Activated CD4-positive, alpha-beta T cell treated with anti-CD3 and anti-CD28 coated beads for 24 hours (primary cell): ENCODE data around the gene EFL1.
"Not testable (repeated sequence)": the region's sequence is repeated elsewhere in the genome, so short reads cannot be mapped to it uniquely, and the experiment has no call there.

ENCODE experiments used
- DNase-seq, 2 donors: peaks; one replicate each; pipeline ENCODE4 v3.0.0-alpha.2; 2020; ENCODE audit warnings: low read depth in 2 of 2

The EFL1 gene

DNA sequence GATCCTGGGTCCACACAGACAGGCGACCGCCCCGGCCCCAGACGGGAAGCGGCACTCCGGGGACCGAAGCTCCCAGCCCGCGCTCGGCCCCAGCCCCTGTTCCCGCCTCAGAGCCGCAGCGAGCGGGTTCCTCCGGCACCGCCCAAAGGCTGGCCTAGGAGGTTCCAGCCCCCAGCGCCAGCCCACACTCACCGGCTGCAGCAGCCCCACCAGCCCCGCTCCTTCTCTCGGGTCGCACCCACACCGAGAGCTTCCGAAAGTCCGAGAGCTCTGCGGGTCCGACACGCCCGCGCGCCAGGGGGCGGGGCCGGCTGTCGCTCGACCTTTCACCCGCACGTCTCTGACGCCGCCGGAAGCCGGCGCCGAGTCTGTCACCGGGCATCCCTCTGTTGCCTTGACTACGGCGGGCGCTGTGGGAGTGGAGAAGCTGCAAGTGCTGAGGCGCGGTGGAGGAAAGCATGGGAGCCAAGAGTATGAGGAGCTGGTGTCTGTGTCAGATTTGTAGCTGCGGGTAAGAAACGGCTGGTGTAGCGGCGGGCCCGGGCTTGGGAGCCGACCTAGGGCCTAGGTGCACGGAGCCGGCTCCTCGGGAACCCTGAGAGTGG, at the start of gene EFL1, which contains the start of gene SAXO2:
Gene EFL1, minus strand, starts transcription at position 313 of the 605 bp plus-strand sequence. CDS start 956 bp downstream, outside the sequence.
Gene SAXO2, plus strand, starts transcription at position 397 of the 605 bp plus-strand sequence. Its CDS starts 62 bp downstream, at position 459.
- DNase-seq, result peak; percentile 77 to 95

DNA sequence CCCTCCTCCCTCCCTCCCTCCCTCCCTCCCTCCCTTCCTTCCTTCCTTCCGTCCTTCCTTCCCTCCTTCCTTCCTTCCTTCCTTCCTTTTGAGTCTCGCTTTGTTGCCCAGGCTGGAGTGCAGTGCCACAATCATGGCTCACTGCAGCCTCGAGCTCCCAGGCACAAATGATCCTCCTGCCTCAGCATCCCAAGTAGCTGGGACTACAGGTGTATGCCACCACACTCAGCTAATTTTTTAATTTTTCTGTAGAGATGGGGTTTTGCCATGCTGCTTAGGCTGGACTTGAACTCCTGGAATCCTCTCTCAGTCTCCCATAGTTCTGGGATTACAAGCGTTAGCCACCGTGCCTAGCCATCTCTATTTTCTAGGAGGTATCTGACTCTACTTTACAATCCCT, 48.8 kb upstream of the EFL1 start:
- DNase-seq, result not testable (repeated sequence)

DNA sequence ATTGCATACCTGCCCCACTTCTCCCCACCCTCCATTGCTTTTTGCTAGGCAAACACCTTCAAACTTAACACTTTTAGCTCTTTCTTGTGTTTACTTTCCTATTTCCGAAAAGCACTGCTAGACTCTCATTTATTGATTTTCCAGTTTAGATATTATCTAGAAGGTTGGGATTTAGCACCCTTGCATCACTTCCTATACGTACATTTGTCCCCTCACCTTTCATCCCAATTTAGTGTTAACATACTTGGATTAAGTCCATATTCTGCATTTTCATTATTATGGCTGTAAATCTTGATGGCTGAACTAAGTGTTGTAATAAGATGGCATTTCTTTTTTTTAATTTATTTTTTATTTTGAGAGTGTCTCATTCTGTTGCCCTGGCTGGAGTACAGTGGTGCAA, 47.3 kb upstream of the EFL1 start:
- no peak for DNase-seq

DNA sequence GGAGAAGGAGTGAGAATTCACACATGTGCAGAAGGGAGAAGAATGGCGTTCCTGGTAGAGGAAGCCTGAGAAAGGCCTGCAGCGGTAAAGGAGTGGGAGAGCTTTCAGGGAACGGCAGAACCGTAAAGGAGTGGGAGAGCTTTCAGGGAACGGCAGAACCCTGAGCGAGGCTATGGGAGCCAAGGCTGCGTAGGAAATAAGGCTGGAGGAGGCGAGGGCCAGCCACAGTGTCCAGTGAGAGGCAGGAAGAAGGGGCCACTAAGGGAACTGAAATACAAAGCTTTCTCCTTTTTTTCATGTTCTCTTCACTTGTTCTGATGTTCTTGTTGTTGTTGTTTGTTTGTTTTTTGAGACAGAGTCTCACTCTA, 45.2 kb upstream of the EFL1 start:
- no peak for DNase-seq

DNA sequence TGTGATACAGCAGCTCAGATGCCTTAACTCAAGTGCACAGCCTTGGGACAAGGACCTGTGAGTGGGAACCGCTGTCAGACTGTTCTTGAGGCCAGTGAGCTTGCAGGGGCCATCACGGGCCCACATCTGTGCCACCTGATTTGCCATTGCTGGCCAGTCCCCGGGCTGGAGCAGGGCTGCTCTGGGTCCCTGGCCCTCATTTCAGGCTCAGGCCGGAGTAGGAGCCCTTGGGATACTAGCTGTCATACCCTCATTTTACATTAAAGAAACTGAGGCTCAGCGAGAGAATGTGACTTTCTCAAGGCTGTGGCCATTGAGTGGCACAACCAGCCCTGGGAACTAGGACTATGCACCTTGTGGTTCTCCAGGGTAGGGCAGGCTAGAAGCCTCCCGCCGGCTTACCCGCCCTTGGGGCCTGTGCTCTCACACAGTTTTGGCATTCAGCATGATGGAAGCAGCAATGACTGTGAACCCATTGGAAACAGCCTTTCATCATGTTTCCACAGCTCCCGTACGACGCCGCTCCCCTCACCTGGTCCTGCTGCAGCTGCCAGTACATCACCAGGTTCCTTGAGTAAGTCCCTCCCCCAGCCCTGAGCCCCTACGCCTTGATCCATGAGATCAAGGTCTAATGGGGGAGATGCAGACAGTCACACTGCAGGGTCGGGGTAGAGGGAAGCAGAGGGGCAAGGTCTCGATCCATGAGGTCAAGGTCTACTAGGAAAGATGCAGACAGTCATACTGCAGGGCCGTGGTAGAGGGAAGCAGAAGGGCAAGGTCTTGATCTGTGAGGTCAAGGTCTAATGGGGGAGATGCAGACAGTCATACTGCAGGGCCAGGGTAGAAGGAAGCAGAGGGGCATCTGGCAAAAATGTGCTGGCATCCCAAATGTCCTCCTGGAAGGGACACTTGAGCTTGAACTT, 44.5 kb upstream of the EFL1 start:
- no peak for DNase-seq

DNA sequence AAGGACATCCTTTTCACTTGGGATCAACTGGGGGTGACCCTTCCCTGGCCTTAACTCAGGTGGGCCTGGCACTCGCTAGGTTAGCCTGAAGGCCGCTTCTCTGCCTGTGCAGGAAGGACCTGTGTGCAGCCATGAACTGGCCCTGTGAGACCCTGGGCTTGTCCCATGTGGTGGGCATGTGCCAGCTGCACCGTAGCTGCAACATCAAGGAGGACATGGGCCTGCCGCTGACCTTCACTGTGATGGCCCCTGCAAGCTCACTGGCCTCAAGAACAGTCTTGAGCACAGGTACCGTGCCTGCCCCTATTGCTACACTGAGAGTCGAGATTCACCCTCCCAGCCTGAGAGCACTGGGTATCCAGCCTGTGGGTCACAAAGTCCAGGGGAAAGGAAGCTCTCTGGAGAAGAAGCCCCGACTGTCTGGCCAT, 43.1 kb upstream of the EFL1 start:
- DNase-seq, result no peak

DNA sequence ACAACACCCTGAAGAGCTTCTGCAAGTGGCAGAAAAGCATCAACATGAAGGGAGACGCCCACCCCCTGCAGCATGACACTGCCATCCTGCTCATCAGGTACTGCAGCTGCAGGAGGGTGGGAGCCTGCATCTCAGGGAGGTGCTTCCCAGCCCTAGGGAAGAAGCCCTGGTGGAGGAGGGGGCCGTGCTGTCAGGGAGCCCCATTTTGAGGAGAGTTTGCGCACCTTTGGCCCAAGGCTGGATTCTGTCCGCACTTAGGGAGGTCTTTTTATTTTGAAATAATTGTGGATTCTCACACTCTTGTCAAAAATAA, 42.2 kb upstream of the EFL1 start:
- DNase-seq, result no peak

DNA sequence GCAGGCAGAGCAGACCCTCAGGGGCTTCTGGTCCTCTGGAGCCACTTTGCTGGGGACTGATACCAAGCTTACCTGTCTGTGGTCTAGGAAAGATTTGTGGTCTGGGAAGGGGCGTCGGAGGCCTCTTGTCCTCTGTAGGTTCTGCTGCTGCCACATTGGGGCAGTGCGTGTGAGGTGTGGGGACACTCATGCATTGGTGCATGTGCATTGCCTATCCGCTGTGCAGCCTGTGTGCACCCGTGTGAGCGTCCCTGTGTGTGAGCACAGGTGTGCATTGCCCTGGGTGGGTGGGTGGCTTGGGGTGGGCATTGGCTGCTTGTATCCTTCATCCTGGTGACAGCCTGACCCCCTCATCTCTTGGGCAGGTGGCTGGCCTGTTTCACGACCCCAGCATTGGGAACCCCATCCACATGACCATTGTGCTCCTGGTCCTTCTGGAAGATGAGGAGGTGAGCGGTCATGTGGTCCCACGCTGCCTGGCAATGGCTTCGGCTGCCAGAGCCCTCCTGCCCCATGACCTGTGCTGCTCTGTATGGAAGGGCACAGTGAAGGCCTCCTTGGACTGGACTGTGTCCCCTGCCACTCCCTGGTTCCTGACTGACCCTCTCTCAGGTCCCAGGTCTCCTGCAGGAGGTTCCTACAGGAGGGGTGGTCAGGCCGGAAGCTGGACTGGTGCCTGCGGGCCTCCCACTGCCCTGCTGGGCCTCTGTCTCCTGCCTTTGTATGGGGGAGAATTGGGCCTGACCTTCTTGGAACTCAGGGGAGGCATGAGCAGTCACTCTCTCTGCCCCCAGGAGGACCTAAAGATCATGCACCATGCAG, 41.6 kb upstream of the EFL1 start:
- DNase-seq, result no peak

DNA sequence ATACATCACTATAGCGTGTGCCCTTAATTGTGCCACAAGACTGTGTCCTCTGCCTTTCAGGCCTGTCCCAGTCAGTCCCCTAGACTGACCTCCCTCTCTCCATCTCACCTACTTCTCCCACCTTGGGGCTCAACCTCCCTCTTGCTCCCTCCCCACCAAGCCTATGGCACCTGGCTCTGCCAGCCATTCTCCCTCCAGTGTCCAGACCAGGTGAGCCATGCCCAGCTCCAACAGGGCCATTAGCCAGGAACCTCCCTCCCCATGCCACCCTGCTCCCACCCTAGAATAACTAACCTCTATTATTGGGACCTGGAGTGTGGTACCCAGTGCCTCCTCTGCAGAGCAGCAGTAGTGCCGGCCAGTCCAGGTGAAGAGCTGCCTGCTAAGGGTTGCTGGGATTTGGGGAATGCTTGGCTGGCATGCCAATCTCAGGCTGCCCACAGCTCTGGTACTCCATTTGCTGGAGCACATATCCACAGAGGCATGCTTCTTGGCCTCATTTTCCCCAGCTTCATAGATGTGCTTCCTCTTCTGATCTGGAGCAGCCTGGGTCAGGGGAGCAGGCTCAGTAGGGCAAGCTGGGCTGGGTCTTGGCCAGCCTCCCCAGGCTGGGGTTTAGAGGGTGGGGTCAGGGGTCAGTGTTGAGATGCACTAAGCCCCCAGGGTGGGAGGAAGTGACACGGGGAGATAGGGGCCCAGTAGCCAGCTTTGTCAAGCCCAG, 38.9 kb upstream of the EFL1 start:
- DNase-seq, result no peak

DNA sequence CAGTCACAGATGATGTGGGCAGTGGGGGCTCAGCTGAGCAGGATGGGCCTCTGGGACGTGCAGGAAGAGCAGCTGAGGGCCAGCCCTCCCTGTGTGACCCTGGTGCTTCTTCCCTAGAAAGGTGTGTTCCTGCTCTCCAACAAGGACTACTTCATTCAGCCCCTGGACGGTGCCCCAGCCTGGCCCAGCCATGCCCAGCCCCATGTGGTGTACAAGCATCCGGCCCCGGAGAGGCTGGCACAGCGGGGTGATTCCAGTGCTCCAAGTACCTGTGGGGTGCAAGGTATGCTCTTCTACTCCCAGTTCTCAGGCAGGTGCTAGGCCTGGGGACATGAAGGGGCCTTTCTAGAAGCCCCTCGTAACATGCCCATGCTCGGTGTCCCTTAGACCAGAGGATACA, 38.3 kb upstream of the EFL1 start:
- DNase-seq, result no peak

DNA sequence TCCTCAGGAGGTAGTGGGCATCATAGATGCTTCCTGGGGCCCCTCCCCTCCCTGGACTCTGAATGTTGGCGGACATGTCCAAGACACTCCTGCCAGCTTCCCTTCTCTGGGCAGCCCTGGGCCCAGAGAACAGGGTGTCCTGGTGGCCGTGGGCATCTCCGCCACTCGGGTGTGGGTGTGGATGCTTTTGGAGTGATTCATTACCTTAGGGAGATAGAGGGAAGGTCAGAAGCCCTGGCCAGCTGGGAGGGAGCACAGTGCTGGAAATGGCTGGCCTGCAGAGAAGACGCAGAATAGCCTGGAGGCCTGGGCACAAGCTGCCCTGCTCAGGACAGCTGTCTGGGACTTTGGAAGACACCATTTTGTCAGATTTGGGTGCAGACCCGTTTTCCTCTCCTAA, 37.8 kb upstream of the EFL1 start:
- DNase-seq, result not testable (repeated sequence)

DNA sequence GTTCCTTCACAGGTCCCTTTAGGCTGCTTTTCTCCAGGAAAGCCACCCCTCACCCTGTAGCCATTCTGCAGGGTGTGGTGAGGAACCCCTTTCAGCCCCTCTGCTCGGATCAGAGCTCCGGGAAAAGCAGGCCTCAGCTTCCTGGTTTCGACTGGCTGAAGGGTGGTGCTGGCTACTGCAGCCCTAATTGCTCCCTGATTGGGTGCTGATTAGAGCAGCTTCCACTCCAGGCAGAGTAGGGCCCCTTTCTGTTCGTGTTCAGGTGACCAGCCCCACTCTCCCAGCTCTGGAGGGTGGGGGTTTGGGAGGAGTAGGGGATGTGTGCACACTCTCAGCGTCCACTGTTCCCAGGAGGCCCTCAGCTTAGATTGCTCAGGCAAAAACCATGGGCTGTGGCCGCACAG, 37.0 kb upstream of the EFL1 start:
- not testable (repeated sequence) for DNase-seq

DNA sequence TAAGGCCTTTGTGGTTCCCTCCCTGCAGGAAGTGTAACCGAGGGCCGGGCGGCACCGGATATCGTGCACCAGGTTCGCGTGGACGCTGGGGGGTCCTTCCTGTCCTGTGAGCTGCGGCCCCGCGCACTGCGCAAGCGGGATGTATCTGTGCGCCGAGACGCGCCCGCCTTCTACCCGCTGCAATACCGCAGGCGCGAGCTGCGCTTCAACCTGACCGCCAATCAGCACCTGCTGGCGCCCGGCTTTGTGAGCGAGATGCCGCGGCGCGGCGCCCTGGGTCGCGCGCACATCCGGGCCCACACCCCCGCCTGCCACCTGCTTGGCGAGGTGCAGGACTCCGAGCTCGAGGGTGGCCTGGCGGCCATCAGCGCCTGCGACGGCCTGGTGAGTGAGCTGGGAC, 36.0 kb upstream of the EFL1 start:
- DNase-seq, result peak; percentile 20 to 31

DNA sequence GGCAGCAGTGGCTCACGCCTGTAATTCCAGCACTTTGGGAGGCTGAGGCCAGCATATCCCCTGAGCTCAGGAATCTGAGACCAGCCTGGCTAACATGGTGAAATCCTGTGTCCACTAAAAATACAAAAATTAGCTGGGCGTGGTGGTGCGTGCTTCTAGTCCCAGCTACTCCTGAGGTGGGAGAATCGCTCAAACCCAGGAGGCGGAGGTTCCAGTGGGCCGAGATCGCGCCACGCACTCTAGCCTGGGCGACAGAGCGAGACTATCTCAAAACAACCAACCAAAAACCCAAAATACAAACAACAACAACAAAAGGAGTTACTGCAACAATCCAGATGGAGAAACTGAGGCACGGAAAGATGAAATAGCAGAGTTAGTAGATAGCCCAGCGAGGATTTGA, 35.5 kb upstream of the EFL1 start:
- no peak for DNase-seq

DNA sequence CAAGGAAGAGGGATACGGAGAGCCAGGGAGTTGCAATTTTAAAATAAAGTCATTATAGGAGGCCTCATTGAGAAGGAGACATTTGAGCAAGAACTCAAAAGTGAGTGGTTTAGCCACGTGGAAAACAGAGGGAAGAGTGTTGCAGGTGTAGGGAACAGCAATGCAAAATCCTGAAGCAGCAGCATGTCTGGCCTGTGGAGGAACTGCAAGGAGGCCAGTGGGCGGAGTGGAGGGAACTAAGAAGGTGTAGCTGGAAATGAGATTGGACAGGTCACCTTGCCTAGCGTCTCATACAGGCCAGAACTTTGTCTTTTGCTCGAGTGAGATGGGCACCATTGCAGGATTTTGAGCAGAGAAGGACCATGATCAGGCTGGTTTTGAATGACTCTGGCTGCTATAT, 35.0 kb upstream of the EFL1 start:
- no peak for DNase-seq

DNA sequence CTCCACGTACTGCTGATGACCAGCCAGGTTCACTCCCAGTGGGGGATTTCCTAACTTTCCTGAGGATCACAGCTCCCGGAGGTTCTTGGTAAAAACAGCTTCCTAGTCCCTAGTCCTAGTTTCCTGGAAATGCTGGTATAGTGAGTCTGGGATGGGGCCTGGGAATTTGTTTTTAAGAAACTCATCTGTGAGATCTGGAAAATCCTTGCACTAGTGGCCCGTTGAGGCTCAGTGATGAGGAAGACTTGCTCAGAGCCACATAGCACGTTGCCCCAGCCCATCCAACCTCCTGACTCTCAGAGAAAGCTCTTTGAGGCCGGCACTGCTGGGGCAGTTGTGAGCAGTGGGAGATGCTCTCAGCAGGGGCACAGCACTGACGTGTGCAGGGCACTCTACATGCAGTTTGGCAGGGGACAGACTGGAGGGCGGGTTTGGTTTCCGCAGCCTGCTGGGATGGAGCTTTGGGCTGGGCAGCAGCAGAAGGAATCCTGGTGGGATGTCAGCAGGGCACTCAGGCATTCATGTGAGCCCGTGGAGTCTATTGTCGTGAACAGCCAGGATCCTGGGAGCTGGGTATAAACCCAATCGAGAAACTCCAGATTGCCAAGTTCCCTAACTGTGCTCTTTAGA, 31.6 kb upstream of the EFL1 start:
- no peak for DNase-seq

DNA sequence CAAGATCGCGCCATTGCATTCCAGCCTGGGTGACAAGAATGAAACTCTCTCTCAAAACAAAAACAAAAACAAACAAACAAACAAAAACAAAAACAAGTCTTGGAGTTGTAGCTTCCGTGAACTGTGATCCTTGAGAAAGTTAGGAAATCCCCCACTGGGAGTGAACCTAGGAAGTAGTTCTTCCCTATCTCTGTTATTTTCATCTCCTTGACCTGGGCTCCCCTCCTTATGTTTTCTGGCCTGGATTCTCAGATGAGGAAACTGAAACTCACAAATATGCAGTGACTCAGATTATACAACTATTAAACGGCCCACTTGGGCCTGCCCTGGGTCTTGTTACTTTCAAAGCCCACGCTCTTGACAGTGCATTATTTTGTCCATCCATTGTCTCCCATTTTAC, 29.7 kb upstream of the EFL1 start:
- no peak for DNase-seq

DNA sequence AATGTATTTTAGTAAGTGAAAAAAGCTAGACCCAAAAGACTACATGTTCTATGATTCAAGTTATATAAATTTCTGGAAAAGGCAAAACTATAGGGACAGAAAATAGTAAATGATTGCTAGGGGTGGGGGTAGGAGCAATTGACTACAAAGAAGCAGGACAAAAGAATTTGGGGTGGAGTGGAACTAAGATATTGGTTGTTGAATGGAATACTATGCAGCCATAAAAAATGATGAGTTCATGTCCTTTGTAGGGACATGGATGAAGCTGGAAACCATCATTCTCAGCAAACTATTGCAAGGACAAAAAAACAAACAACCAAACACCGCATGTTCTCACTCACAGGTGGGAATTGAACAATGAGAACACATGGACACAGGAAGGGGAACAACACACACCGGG, 25.7 kb upstream of the EFL1 start:
- not testable (repeated sequence) for DNase-seq

DNA sequence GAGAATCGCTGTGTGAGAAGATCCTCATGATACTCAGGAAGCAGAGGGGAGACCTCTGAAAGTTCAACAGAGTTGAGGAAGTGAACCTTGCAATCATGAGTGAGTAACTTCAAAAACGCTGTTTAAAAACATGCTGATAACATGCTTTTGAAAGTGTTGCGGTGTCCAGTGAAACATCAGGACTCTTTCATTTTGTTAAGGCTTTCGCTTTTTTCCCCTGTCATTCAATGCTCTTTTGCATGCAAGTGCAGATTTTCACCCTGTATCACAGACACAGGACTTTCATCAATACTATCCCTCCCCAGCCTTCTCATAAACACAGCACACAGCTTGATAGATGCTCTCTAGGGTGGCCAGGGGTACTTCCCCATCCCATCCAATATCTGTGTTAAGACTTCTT, 23.9 kb upstream of the EFL1 start:
- not testable (repeated sequence) for DNase-seq

DNA sequence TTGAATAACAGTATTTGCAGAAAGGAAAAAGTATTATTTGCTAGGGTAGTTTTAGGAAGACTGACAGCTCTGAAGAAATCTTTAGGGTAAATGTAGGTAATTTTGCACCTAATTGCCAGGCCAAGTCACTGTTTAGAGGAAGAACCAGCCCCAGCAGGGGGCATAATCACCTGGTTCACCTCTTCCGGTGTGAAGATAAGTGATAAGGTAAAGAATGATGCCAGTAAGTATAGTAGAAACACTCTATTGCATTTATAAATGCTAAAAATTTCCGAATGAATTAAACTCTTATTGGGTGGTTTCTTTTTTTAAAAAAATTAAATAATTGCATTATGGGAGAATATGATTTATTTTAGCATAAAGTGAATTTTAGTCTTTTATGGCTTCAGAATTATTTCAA, 21.8 kb upstream of the EFL1 start:
- DNase-seq, result not testable (repeated sequence)

DNA sequence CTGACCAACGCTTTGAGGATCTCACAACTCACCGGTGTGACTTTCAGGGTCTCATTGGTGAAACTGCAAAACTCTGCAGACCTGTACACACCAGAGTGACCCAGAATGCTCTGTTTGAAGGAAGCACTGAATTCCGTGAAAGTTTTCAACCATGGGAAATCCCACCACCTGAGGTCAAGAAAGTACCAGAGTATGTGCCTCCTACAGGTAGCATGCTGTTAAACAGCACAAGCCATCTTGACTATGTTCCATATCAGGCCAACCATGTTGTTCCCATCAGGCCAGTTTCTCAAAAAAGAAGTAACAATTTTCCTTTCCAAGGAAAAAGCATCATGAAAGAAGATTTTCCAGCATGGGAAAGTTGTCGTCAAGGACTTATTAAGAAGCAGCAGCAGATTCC, 19.9 kb upstream of the EFL1 start:
- DNase-seq, result not testable (repeated sequence)
